ENCODE results near the gene NR2E1.
A peak's percentile ranks its signal among the peaks of the same experiment; 100 is the strongest.

The NR2E1 gene

GRCh38 chr6:108133594-108134179 is 32.1 kb upstream of the NR2E1 start (continued):
- TF ChIP-seq ZNF639 (tag by site-specific recombination; IDR thresholded peaks at IDR 0.05), result peak; percentile 20; the same call in 1 of the 2 replicates
- no peak for TF ChIP-seq ZNF433 (tag by site-specific recombination; IDR thresholded peaks at IDR 0.05; ENCODE audit: low read depth)
- TF ChIP-seq WT1 (tag by site-specific recombination; IDR thresholded peaks at IDR 0.05), result peak; percentile 89
- peak; percentile 98 for TF ChIP-seq GLIS1 (tag by site-specific recombination; IDR thresholded peaks at IDR 0.05)
- no peak for TF ChIP-seq ZNF792 (tag by site-specific recombination; IDR thresholded peaks at IDR 0.05)
- no peak for TF ChIP-seq ZNF645 (tag by site-specific recombination; IDR thresholded peaks at IDR 0.05)
- peak; percentile 44 for TF ChIP-seq ZNF341 (tag by site-specific recombination; IDR thresholded peaks at IDR 0.05; ENCODE audit: low read depth)
- TF ChIP-seq SP7 (tag by site-specific recombination; IDR thresholded peaks at IDR 0.05), result peak; percentile 84
- TF ChIP-seq ZBTB44 (tag by site-specific recombination; IDR thresholded peaks at IDR 0.05), result peak; percentile 58; the same call in 1 of the 2 replicates
- peak; percentile 68; the same call in 1 of the 2 replicates for TF ChIP-seq ZNF394 (tag by site-specific recombination; IDR thresholded peaks at IDR 0.05; ENCODE audit: borderline replicate concordance)
- 0 out of 2 replicates have a peak, but pooled peaks have one; percentile 41 for TF ChIP-seq ZBTB8A (tag by site-specific recombination; IDR thresholded peaks at IDR 0.05)
- TF ChIP-seq ZNF132 (tag by site-specific recombination; IDR thresholded peaks at IDR 0.05; ENCODE audit: borderline replicate concordance), result no peak
- TF ChIP-seq KLF9 (tag by site-specific recombination; IDR thresholded peaks at IDR 0.05; ENCODE audit: low read depth), result peak; percentile 12; the same call in 1 of the 2 replicates
- peak; percentile 26; the same call in 1 of the 2 replicates for TF ChIP-seq CTCF (tag by site-specific recombination; IDR thresholded peaks at IDR 0.05)
- TF ChIP-seq ZNF76 (tag by site-specific recombination; IDR thresholded peaks at IDR 0.05; ENCODE audit: borderline replicate concordance, low read depth), result 0 out of 2 replicates have a peak, but pooled peaks have one; percentile 38
- TF ChIP-seq ZEB2 (tag by site-specific recombination; IDR thresholded peaks at IDR 0.05), result peak; percentile 89
- 0 out of 2 replicates have a peak, but pooled peaks have one; percentile 25 for TF ChIP-seq ZNF610 (tag by site-specific recombination; IDR thresholded peaks at IDR 0.05; ENCODE audit: borderline replicate concordance)
- peak; percentile 21; the same call in 1 of the 2 replicates for TF ChIP-seq ZBTB11 (tag by site-specific recombination; conservative IDR thresholded peaks at IDR 0.05; ENCODE audit: low read depth)
- TF ChIP-seq ZNF175 (tag by site-specific recombination; IDR thresholded peaks at IDR 0.05), result no peak
- TF ChIP-seq ZBTB20 (tag by site-specific recombination; IDR thresholded peaks at IDR 0.05), result peak; percentile 94; the same call in 1 of the 2 replicates
- TF ChIP-seq ZNF335 (tag by site-specific recombination; conservative IDR thresholded peaks at IDR 0.05), result peak; percentile 89
- TF ChIP-seq YY2 (tag by site-specific recombination; IDR thresholded peaks at IDR 0.05), result 0 out of 2 replicates have a peak, but pooled peaks have one; percentile 6
- peak; percentile 86; the same call in 1 of the 2 replicates for TF ChIP-seq ZNF561 (tag by site-specific recombination; IDR thresholded peaks at IDR 0.05; ENCODE audit: borderline replicate concordance)
- TF ChIP-seq ZNF16 (tag by site-specific recombination; IDR thresholded peaks at IDR 0.05; ENCODE audit: low read depth), result no peak
- peak; percentile 98 for TF ChIP-seq GLIS2 (tag by site-specific recombination; IDR thresholded peaks at IDR 0.05)
- TF ChIP-seq ZNF600 (tag by site-specific recombination; IDR thresholded peaks at IDR 0.05), result peak; percentile 84

Measured in HEK293 (cell line).